ENCODE measurements around the gene SIRT7.

DNA sequence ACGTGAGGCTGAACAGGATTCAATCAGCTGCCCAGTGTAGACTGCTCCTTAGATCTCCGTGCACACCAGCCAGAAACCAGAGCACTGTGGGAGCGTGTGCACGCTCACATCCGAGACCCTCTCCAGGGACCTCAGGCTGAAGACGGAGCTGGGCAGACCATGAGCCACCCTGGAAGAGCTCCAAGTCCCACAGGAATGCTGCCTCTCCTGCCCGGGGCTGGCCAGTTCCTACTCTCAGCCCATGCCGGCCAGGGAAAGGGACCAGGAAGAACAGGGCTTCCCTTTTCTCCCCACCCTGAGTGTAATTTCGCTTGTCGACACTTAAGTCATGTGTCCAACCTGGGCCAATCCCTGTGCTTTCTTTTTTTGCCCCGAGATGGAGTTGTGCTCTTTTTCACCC lies 33.5 kb downstream of the SIRT7 start:
- TF ChIP-seq CTCF (conservative IDR thresholded peaks at IDR 0.05; ENCODE audit: low read length) (no peak), EZH2phosphoT487 (IDR thresholded peaks at IDR 0.05; ENCODE audit: borderline replicate concordance, low read depth, low read length) (no peak)
